ENCODE measurements around the gene ELN. TPM values are rescaled to one million over a fixed set of nuclear protein-coding genes. Genes with fewer than 3 reads are reported as not detected.
"Not testable (repeated sequence)": the region's sequence is repeated elsewhere in the genome, so short reads cannot be mapped to it uniquely, and the experiment has no call there.

Gene ELN
- total RNA-seq, result 10 to 100 TPM; 29.0 to 65.7 (median 50.8) TPM

DNA sequence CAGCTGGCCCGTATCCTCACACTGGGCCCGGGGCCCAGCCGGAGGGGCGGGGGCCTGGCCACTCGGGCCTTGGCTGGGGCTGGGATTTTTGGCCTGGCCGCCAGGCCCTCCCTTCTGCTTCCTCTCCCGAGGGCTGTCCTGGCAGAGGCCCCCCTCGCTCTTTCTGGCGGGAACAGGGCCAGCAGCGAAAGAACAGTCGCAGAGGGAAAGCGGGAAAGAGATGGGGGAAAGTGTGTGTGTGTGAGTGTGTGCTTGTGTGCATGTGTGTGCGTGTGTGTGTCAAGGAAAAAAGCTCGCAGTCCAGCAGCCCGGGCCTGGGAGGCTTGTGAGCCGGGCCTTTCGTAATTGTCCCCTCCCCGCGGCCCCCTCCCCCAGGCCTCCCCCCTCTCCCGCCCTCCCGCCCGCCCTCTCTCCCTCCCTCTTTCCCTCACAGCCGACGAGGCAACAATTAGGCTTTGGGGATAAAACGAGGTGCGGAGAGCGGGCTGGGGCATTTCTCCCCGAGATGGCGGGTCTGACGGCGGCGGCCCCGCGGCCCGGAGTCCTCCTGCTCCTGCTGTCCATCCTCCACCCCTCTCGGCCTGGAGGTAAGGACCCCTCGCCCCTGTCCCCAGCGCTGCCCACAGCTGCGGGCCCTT, at the start of gene ELN:
Gene ELN, plus strand, starts transcription at position 491 of the 638 bp plus-strand sequence. Its CDS starts 15 bp downstream, at position 506.
- no peaks in the 10 kb centered on the region for H3K27me3 ChIP-seq
- TF ChIP-seq, protein P1, sequence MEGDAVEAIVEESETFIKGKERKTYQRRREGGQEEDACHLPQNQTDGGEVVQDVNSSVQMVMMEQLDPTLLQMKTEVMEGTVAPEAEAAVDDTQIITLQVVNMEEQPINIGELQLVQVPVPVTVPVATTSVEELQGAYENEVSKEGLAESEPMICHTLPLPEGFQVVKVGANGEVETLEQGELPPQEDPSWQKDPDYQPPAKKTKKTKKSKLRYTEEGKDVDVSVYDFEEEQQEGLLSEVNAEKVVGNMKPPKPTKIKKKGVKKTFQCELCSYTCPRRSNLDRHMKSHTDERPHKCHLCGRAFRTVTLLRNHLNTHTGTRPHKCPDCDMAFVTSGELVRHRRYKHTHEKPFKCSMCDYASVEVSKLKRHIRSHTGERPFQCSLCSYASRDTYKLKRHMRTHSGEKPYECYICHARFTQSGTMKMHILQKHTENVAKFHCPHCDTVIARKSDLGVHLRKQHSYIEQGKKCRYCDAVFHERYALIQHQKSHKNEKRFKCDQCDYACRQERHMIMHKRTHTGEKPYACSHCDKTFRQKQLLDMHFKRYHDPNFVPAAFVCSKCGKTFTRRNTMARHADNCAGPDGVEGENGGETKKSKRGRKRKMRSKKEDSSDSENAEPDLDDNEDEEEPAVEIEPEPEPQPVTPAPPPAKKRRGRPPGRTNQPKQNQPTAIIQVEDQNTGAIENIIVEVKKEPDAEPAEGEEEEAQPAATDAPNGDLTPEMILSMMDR (IDR thresholded peaks at IDR 0.05), result no peak
- TF ChIP-seq POLR2A (IDR thresholded peaks at IDR 0.05), result no peak
- no peaks in the 10 kb centered on the region for H3K9me3 ChIP-seq
- intact Hi-C loops (cut with DNase I), result loop anchor here (5.0 kb wide), 1 partner anchor 161 kb away; no protein-coding TSS in a partner anchor
- H3K4me1 ChIP-seq, result peaks cover 16 to 43% of the 10 kb centered on the region in 2 donors
- 3 to 9% methylated on average over 13 to 28 of the region's 39 CpGs for WGBS, 2 donors
- peak within 1 kb of the TSS; percentile 50 to 68 (median 53) for H3K27ac ChIP-seq
- H3K36me3 ChIP-seq, result no peaks in the 10 kb centered on the region
- DNase-seq, result peak; percentile 72
- H3K4me3 ChIP-seq (replicated peaks in 1 of 3), result peak within 1 kb of the TSS in 2 of 3 donors; percentile 14 to 21

DNA sequence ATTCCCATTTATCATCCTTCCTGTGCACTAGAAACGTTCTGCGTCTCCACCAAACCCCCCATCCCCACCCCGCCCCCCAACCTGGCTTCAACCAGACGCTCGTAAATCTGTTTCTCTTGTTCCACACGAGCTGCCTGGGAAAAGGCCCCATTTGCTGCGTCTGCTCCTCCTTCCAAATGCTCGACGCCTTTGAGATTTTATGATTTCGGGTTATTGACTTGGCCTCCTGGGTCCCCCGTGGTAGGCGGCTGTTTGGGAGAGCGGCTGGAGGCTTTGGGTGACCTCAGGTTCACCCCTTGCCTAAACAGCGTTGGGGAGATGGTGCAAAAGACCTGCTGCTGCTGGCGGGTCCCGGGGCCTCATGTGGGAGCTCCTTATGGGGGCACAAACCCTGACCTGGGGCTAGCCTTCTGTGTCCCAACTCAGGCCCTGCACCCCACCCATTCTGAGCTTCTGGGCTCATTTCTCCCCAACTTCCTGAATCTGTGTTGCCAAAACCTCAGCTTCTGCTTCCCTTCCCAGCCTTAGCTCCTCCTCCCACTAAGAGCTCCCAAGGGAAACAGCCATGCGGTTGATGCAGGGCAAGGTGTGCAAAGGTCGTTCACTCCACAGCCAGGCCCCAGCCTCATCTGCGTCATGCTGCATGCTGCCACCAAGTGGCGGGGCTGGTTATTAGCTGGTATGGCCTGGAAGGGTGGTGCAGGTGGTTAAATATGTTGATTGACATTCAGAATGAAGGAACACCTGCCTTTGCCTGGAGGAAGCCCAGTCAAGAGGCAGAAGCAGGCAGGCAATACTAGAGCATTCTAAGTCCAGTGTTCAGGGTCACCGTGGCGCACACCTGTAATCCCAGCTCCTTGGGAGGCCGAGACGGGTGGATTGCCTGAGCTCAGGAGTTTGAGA, 49.1 kb upstream of the ELN start:
- Histone ChIP-seq H3K27ac (no peak overlapping the region), H3K4me1 (no peaks in the 10 kb centered on the region), H3K9me3 (no peaks in the 10 kb centered on the region), H3K36me3 (no peaks in the 10 kb centered on the region), H3K27me3 (no peaks in the 10 kb centered on the region), H3K4me3 (replicated peaks in 1 of 3) (no peak overlapping the region)
- peak in 1 of 2 donors; percentile 17 for DNase-seq
- WGBS, 2 donors, result 73% methylated on average over 22 to 24 of the region's 24 CpGs
- intact Hi-C loops (cut with DNase I), result no loop called here
- TF ChIP-seq, protein P1 (IDR thresholded peaks at IDR 0.05), result peak in 1 of 6 experiments; percentile 8
- TF ChIP-seq POLR2A (IDR thresholded peaks at IDR 0.05), result no peak

DNA sequence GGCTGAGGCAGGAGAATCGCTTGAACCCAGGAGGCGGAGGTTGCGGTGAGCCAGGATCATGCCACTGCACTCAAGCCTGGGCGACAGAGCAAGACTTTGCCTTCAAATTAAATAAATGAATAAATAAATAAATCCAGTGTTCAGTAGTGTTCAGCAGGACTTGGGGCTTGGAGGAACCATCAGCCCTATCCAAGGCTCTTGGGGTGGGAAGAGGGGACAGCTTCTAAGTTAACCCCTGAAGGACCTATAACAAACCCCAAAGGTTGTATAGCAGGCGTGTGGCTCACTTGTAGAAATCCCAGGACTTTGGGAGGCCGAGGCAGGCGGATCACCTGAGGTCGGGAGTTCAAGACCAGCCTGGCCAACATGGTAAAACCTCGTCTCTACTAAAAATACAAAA, 48.3 kb upstream of the ELN start:
- 92 to 93% methylated on average over 9 of the region's 9 CpGs for WGBS, 2 donors
- intact Hi-C loops (cut with DNase I); H3K27ac ChIP-seq; H3K36me3 ChIP-seq; H3K9me3 ChIP-seq; H3K4me3 ChIP-seq (replicated peaks in 1 of 3); DNase-seq; H3K4me1 ChIP-seq; H3K27me3 ChIP-seq: not testable (repeated sequence)

DNA sequence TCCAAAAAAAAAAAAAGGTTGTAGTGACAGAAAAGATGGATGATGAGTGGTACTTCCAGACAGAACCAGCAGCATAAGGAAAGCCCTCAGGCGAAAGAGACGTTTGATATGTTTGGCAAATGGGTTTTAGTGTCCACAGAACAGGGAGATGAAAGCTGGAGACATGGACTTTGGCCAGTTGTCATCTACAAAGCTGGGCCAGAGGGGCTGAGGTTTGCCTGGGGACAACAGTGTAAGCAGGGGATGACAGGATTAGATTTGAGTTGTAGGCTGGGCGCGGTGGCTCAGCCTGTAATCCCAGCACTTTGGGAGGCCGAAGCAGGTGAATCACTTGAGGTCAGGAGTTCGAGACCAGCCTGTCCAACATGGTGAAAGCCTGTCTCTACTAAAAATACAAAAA, 47.8 kb upstream of the ELN start:
- H3K4me1 ChIP-seq, result no peaks in the 10 kb centered on the region
- DNase-seq, result no peak

DNA sequence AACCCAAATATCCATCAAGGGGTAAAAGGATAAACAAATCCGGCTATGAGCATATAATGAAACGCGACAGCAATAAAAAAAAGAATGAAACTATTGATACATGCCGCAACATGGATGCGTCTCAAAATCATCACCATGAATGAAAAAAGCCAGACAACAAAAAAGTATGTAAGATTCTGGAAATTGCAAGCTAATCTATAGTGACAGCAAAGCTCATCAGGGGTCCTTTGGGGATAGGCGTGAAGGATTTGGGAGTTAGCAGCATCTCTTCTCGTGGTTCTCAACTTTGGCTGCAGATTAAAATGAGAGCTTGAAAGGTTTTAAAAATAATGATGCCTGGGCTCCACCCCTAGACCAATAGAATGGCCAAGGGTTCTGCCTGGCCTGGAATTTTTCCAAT, 46.0 kb upstream of the ELN start:
- TF ChIP-seq POLR2A (IDR thresholded peaks at IDR 0.05), result no peak
- TF ChIP-seq, protein P1 (IDR thresholded peaks at IDR 0.05), result no peak
- Histone ChIP-seq H3K4me1 (no peaks in the 10 kb centered on the region), H3K9me3 (no peaks in the 10 kb centered on the region), H3K27me3 (no peaks in the 10 kb centered on the region), H3K27ac (no peak overlapping the region), H3K4me3 (replicated peaks in 1 of 3) (no peak overlapping the region), H3K36me3 (no peaks in the 10 kb centered on the region)
- intact Hi-C loops (cut with DNase I), result no loop called here
- WGBS, 2 donors, result 80 to 82% methylated on average over 7 of the region's 7 CpGs
- no peak for DNase-seq

More for the DNA sequence above, 47.8 kb upstream of the ELN start:
- Histone ChIP-seq H3K27ac (no peak overlapping the region), H3K27me3 (no peaks in the 10 kb centered on the region), H3K4me3 (replicated peaks in 1 of 3) (no peak overlapping the region), H3K9me3 (no peaks in the 10 kb centered on the region), H3K36me3 (no peaks in the 10 kb centered on the region)
- 94 to 95% methylated on average over 6 of the region's 6 CpGs for WGBS, 2 donors
- intact Hi-C loops (cut with DNase I), result no loop called here
- no peak for TF ChIP-seq POLR2A (IDR thresholded peaks at IDR 0.05)
- TF ChIP-seq, protein P1 (IDR thresholded peaks at IDR 0.05), result no peak

Data from thyroid gland (tissue), 4 donors.